GM19438 (cell line): ENCODE data around the gene RNF186.
"Not testable (repeated sequence)": the region's sequence is repeated elsewhere in the genome, so short reads cannot be mapped to it uniquely, and the experiment has no call there.

Experiments
- ATAC-seq: cut with Tn5 transposase; IDR thresholded peaks from one replicate; pipeline ENCODE4 v1.9.1; 2021; ENCODE audit warnings: low read depth; ENCODE audit not compliant: unreplicated experiment

Gene RNF186

DNA sequence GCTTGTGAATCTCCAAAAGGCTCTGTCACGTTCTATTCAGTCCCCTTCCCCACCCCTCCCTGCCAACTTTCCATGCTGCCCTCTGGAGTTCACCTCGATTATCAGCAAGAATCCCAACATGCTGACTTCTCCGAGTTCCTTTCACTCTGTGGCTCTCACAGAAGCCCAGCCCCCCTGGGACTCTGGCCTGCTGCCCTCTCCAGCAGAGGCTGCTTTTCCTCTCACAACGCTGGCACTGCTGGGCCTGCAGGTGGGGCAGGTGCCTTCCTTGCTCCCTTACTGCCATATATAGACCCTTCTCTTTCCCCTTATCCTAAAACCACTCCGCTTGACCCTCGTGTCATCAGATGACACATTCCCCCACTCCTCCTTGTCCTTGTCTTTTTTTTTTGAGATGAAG, 10.2 kb upstream of the RNF186 start:
- no peak for ATAC-seq

DNA sequence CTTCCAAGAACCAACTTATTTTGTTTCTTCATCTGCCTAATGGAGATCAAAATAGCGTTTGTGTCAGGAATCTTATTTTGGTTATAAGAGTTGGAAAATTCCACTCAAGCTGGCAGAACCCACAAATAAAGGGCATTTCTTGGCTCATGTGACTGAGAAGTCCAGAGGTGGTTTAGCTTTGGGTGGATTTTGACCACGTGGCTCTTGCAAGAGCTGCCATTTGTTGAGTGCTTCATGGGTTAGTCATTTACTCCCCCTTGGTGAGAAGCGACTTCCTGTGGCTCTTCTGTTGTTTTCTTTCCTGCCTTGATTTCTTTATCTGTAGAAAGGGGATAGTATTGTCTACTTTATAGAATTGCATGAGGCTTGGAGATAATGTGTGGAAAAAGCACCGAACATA, 9.5 kb upstream of the RNF186 start:
- ATAC-seq: no peak

DNA sequence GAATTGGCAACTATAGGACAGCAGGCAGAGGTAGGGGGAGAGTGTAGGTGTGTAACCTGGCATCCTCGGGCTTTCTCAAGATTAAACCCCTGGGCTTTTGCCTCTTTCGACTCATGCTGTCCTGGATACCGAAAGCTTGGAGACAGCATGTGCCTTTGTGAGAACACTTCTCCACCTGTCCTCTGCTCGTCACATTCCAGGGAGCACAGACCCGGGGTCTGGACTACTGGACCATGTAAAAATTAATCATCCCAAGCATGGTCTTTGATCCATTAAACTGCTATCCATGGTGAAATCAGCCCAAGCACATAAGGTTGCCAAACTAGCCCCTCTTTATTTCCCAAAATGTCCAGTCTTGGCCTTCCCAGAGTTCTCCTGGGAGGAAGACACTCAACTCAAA, 9.0 kb upstream of the RNF186 start:
- ATAC-seq: no peak

DNA sequence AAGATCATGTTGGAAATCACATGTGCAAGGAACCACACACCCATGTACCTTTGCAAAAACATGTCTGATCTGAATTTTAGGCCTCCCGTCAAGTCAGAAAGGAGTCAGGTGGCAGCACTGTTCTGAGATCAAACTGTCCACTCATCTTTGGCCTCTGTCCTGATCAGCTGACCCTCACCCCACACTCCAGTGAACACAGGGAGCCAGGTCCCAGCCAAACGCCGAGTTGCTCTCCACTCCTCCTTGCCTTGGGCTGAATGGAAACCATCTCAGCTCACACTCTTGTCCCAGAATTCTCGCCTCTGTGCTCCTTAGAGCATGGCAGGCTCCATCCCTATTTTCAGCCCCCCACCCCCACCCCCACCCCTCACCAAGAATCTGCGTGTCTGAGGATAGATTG, 4.6 kb upstream of the RNF186 start:
- no peak for ATAC-seq

DNA sequence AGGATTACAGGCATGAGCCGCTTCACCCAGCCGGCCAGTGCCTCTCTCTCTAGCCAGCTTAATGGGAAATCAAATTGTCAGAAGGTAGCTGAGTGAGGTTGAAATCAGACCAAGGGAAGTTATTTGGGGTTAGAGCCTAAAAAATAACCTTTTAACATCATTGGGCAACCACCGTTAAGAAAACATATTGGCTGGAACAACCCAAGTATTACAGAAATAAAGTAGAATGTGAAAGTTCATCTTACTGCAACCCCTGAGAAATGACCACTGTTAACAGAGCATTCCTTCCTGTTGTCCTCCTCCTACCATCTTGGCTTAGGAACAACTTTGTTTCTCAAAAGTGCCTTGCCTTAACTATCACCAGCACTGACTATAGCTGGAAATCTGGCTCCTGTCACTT, 3.2 kb upstream of the RNF186 start:
- no peak for ATAC-seq

DNA sequence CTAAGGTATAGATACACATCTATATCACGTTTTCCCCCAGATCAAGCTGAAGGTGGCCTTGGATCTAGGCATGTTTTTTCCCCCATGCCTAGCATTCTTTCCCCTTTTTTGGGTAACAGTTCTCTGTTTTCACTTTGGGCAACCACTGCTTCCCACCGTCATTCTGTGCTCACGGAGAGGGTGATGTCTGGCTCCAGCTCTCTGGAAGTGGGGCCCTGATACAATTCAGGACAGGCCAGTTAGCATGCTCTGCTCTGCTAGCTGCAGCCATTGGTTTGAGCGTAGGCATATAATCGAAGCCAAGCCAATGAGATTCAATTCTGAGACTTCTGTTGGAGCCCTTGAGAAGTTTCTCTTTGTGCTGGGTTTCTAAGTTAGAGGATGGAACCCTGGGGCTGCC, 2.1 kb upstream of the RNF186 start:
- no peak for ATAC-seq

DNA sequence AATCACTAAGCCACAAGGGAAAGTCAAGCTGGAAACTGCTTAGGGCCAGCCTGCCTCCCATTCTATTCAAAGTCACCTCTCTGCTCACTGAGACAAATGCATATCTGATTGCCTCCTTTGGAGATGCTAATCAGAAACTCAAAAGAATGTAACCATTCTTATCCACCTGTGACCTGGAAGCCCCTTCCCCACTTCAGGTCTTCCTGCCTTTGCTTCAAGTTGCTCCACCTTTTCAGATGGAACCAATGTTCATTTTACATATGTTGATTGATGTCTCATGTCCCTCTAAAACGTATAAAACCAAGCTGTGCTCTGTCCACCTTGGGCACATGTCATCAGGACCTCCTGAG, 1.6 kb upstream of the RNF186 start:
- ATAC-seq: not testable (repeated sequence)

DNA sequence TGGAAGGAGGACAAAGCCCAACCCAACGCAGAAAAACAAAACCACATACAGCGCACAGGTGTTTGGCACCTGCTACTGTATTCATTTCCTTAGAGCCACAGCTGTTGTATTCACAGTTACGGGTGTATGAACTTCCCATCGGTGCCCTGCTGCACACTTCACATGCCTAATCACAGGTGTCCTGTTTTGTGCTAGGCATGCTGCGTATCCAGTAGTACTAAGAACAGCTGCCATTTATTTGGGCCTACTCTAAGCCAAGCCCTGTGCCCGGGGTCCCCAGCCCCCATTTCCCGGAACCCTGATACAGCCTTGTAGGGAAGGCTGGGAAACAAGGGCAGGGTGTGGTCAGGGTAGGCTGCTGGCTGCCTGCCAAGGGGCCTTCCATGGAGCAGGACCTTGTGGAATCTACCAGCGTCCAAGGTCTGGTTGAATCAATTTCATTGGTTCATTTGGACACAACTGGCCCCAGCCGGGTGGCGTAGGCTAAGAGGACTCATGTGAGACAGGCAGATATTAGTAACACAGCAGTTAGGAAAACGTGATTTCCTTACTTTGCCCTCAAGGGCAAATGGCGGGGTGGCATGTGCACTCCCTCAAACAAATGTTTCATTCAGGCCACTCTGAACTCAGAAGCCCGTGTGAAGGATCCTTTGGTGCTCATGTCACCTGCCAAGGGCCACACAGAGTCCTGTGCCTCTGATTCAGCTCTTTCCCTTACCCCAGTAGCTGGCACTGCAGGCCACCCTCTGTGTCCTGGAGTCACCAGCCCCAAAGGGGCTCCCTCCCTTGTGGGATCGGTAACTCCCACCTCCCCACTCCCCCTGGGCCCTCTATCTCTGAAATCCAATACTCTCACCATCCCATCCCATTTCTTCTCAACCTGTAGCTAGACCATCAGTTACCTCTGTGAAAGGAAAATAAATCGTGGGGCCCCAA, 986 bp upstream of the RNF186 start:
- no peak for ATAC-seq

DNA sequence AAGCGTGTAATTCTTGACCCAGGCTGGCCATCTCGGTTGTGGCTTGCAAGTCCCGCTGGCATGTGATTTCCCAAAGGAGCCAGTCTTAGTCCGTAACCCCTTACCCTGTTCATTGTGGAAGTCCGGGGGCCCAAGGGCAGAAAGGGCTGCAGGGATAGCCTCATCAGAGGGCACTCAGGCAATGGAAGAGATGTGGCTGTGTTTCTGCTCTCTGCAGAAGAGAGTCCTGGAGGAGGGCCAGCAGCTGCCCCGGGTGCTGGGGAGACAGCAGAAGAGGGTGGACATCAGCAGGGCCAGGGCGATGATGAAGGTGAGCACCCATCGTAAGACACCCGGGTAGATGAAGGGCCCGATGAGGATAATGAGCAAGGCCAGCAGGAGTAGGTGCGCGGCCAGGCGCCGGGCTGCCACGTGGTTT, 830 bp downstream of the RNF186 start:
- ATAC-seq: no peak

DNA sequence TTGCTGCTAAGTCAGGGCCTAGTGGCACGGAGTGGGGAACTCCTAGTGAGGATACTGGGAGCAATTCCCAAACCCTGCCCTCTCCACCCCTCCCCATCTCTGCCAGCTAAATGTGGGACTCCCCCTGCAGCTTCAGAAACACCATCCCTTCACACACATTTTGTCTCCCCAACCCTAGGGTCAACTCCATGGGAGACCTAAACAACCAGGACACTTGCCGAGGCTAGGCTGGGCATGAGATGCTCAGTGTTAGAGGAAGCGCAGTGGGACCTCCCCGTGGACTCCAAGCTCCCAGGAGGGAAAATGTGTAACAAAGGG, 1.5 kb downstream of the RNF186 start:
- no peak for ATAC-seq

DNA sequence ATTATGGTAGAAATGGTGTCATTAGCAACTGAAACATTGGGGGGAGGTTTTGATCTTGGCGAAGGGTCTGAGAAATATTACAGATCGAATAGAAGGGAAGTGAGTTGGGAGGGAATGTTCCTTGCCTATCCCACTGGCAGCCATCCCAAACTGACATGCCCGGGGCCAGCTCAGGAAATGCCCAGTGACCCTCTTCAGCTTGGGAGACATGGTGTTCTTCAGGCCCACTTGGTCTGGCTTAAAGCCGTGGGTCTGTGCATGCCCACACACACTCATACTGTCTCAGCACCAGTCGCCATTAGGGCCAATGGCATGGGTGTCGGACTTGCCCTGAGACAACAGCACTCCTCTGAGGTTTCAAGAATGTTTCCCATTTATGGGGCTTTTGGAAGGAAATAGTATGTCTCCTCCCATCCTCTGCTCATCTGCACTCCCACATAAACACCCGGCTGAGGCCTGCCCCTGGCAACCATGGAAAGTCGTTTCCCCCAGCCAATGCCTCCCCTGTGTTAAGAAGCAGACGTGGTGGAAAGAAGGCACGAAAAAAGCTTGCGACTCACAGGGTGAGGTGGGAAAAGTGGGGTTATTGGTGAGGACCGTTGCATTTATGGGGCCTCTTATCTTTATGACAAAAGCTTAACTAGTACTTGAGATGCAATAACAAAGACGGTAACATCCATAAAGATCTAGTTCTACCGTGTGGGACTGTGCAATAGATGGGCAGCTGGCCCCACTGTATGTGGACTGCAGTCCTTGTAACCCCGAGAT, 2.0 kb downstream of the RNF186 start:
- ATAC-seq: no peak

DNA sequence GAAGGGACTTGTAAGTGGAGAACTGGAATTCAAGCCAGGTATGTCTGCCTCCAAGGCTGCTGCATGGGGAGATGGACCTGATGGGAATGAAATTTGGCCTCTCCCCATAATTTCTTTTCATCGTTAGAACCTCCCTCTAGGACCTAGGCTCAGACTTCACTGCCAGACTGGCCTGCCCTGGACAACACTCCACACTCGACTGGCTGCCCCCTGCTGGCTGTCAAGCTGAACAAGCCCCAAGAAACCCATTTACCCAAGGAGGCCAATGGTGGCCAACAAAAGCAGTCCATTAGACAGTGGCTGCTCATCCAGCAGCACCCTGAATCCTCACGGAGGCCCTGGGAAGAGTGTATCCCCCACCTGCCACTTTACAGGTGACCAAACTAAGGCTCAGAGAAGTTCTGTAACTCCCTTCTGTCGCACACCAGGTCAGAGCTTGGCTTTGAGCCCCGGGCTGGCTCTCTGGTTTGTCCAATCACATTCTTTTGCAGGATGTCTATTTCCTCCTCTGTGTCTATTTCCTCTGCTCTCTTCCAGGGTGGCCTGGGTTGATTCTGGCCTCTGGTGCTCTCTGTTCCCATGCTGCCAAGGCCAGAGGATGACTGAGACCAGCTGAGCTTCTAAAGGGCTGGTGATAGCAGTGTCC, 3.8 kb downstream of the RNF186 start:
- no peak for ATAC-seq

DNA sequence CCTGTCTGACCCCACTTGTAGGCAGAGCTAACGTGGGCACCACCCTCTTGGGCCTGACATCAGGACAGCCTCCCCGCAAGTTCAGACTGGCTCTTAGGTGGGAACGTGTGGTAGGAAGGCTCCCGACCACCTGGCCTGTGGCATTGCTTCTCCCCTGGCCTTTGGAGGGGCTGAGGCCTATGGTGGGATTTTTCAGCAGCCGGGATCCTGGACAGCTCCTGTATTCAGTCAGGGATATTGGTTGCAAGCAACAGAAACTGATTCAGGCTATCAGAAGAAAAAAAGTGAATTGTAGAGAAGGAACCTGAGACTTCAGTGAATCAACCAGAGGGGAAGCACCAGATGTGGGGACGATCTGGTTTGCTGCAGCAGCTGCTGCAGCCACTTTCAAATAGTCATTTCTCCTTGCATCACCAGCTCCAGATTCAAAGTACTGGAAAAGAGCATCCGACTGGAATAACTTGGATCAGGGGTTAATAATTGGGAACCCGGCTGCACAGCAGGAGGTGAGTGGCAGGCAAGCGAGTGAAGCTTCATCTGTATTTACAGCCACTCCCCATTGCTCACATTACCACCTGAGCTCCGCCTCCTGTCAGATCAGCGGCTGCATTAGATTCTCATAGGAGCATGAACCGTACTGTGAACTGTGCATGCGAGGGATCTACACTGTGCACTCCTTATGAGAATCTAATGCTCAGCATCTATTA, 5.9 kb downstream of the RNF186 start:
- no peak for ATAC-seq

DNA sequence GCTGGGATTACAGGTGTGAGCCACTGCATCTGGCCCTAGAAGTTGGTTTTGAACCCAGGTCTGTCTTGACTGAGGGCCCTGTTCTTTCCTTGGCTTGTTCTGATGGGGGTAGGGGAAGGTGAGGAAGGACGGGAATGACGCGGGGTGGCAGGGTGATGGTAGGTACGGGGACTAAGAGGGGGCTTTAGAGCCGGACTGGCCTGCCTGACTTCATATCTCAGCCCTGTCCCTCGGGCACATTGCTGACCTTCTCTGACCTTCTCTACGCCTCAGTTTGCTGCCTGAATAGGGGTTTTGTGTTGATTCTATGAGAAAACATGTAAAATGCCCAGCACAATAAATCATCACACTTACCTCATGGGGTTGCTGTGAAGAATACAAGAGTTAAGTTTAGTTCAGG, 6.7 kb downstream of the RNF186 start:
- no peak for ATAC-seq

DNA sequence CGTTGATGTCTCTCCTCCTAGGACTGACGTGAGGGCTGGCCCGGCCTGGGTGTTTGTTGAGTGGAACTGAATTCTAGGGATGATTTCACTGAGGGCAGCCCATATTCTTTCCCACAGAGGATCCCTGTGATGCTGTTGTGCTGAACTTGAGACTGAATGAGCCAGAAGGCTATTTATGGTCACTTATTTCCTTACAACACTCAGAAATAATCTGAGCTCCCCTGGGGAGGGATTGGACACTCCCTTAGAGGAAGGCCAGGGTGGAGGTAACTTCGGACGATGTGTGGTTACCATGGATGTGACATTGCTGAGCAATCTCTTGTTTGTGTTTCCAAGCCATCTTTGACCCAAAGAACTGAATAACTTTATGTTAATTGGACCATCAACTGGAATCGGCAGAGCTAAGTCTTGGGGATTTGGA, 10.2 kb downstream of the RNF186 start:
- no peak for ATAC-seq

DNA sequence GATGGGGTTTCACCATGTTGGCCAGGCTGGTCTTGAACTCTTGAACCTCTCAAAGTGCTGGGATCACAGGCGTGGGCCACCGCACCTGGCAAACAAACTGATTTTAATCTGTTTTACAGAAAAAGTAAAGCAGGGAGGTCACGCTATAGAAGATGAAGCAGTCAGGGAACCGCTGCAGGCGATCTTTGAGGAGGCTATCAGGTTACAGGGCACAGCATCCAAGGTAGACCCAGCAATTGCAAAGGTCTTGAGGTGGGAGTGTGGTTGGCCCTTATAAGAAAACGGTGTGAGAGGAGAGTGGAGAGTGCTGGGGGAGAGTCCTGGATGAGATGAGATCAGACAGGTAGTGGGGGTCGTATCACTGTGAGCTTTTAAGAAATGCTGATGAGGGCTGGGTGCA, 12.8 kb downstream of the RNF186 start:
- ATAC-seq: no peak

DNA sequence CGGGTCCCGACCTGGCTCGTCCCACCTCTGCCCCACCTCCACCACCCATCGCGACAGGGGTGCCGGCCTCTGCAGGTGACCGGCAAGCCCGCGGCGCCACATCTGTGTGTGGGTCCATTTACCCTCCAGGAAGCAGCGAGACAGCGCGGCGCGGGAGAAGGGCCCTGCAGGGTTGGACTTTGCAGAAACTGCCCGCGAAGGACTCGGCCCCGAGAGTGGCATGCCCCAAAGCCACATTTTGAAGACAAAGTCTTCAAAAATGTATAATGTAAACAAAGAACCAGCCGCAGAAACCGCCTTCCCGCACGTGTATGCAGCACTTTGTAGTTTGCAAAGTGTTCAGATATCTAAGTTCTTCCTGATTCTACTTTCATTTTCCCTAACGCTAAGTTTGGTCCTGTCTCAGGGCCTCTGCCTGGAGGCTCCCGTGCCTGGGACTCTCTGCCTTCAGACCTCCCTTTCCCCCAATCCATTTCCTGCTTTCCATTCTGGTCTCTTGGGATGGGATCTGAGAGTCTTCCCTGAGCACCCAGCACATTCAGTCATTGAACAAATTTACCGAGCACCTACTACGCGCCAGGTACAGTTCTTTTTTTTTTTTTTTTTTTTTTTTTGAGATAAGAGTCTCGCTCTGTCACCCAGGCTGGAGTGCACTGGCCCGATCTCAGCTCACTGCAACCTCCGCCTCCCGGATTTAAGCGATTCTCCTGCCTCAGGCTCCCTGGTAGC, 14.8 kb downstream of the RNF186 start:
- no peak for ATAC-seq

DNA sequence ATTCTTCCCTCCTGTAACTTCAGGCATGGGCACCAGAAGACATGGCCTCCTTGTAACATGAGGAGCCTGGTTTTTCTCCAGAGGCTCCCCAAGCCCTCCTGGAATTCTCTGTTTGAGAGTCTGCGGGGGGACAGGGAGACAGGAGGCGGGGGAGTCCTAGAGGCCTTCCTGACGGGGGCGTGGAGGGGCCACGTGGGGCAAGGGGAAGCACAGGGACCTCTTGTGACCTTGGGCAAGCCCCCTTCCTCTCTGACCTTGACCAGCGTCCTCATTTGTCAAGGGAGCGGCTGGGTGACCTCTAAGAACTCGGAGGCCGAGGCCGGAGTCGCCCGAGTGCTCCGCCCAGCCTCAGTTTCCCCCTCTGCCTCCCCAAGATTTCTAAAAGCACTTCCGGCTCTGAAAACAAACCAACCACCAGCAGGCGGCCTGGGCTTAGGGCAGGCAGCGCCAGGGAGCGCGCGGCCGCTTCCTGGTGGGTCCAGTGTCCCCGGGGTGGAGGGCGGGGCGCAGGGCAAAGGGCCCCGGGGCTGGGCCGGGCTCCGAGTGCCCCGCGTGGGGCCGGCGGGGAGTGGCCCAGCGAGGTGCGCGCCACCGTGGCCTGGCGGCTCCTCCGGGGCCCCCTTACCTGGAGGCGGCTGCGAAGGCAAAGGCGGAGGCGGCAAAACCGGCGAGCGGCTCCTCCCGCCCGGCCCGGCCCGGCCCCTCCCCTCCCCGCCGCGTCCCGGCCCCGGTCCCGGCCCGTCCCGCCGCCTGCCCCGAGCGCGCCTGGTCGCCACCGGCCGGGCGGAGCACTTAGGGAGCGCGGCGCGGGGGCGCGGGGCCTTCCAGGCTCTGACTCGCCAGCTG, 15.6 kb downstream of the RNF186 start, which contains the start of gene TMCO4:
TMCO4 (minus strand) TSS at position 687 of the 846 bp plus-strand sequence. CDS start 19,158 bp downstream, outside the sequence.
- ATAC-seq: no peak

DNA sequence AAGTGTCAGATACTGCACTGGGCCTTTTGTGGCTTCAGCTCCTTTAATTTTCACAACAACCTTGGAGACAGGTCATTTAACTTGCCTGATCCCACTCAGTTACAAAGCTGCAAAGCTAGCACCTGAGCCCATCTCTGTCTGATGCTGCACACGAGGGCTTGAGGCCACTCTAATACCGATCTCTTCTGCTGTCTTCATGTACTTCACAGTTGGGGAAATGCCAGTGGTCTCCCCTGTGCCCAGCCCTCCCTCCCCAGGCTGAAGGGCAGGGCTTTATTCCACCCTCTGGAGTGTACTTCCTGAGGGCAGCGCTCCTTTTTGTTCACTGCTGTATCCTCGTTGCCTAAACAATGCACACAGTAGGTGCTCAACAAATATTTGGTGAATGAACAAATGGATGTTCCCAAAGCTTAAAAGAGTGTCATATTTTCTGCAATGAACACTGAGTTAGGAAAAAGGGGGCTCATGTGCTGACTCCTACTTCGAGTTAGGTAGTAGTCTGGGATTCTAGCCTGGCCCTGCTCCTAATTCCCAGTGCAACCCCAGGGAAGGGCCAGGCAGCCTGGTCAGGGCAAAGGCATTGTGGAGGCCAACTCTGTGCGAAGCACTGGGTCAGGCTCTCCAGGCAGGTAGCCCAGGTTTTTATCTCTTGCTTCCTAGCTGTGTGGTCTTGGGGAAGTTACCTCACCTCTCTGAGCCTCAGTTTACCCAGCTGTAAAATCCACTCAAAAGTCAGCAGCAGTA, 16.4 kb downstream of the RNF186 start:
- ATAC-seq: no peak
